KOPT-K1 (cell line): Measurements from ENCODE around the gene LINC00632.
A peak's percentile ranks its signal among the peaks of the same experiment; 100 is the strongest.
"Not testable (repeated sequence)": the region's sequence is repeated elsewhere in the genome, so short reads cannot be mapped to it uniquely, and the experiment has no call there.

Experiments used
- H3K27ac ChIP-seq: fragments of 200-600 bp; sonication (generic); 2 replicates; pipeline ENCODE4 v1.5.1; 2016; ENCODE audit warnings: antibody characterized with exemption, mild to moderate bottlenecking, low read depth, low read length; ENCODE audit not compliant: poor library complexity, severe bottlenecking
- H3K36me3 ChIP-seq: fragments of 200-600 bp; sonication (generic); 2 replicates; pipeline ENCODE4 v1.5.1; 2017; ENCODE audit warnings: antibody characterized with exemption, mild to moderate bottlenecking, low read length, moderate library complexity; ENCODE audit not compliant: insufficient read depth
- H3K9me3 ChIP-seq: fragments of 200-600 bp; sonication (generic); 2 replicates; pipeline ENCODE4 v1.5.1; 2017; ENCODE audit warnings: antibody characterized with exemption, low read length, mild to moderate bottlenecking; ENCODE audit not compliant: insufficient read depth, poor library complexity, severe bottlenecking

LINC00632 gene

DNA sequence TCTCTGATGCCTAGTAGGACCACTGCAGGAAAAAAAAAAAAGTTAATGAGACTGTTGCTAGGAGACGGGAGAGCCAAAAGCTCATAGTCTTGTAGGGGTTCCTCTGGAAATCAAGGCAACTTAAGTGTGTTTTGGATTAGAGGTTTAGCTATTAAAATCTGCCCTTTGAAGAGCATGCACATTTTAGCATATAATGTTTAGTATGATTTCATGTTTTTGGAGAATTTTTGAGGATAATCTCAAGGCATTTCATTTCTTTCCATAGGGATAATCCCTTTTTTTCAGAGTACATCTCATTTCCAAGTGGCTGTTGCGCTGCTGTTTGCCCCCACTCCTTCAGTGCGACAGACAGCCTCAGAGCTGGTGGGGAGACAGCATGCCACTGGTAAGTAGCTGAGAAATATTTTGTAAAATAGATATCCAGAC is at the start of gene LINC00632:
Gene LINC00632 (plus strand): TSS at position 339 of the 426 bp plus-strand sequence.
- no peaks in the 10 kb centered on the region for H3K36me3 ChIP-seq

DNA sequence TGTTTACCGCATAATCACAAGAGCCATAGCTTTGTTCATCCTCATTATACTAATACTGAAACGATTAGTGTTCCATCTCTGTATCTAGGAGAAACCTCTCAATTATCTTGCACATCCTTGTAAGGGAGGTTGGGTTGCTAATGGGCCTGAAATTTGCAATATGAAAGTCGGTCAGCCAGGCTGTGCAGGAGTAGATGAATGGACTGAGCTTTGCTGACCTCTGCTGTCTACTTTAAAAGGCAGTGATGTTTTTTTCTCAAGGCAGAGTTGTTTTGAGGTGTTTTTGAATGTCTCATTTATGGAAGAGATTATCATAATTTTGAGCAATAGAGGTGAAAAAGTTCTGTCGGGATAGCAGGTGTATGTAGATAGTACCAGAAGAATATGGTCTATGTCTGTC is 47.9 kb upstream of the LINC00632 start:
- Histone ChIP-seq H3K36me3 (no peaks in the 10 kb centered on the region), H3K27ac (no peak overlapping the region), H3K9me3 (no peaks in the 10 kb centered on the region)

More for the DNA sequence above, at the start of gene LINC00632:
- Histone ChIP-seq H3K9me3 (no peaks in the 10 kb centered on the region), H3K27ac (no peak within 1 kb of the TSS)

DNA sequence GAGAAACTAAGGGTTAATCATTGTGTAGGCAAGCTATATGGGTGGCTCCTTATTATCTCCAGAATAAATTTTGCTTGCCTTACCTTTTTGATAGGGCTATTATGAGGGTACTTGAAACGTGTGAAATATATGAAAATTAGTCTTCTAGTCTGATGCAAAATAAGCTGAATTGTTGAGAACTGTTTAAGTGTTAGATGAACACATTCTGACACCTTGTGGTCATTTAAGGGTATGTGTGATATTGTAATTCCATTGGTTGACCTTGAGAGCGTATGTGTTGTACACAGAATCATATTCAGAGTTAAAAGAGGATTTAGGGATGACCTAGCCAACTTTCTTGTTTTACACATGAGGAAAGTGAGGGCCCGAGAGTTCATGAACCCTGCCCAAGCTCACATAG is 44.6 kb upstream of the LINC00632 start:
- H3K36me3 ChIP-seq, result no peaks in the 10 kb centered on the region
- H3K9me3 ChIP-seq, result no peaks in the 10 kb centered on the region
- H3K27ac ChIP-seq, result no peak overlapping the region

DNA sequence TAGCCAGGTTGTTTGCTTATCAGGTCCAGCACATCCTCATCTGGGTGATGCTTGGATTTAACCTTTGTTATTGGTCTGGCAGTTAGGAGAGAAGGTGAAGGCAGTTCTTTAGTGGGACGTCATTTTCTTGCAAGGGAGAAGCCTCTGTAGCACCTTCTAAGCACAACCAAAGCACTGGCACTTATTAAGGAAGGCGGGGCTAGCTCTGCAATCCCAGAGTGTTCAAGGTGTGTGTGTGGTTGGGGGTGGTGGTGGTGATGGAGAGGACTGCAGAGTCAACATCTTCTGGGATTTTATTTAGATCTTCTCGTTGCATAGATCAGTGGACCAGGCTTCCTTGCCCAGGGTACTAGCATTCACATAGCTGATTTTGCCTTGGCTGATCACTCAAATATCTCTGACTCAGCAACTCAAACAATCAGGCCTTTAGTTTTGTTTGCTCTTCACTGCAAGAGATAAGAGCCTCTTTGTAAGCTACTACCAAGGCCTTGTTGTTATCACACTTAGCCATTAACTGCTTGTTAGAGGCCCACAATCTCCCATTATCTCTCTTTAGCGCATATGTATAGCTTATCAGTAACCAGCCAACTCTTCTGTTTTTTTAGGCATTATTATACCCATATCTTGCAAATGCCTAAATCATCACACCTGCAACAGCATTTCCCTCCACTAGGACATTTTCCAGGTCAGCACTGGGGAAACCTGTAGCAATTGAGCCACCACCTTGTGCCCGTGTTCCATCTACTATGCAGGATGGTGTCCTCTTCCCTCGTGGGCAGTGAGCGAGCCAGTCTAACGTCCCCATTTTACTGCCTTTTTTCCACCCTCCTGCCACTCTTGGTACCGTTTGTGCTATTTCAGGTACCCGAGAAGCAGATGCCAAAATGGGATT is 36.5 kb upstream of the LINC00632 start:
- no peak overlapping the region for H3K27ac ChIP-seq
- H3K36me3 ChIP-seq, result no peaks in the 10 kb centered on the region
- H3K9me3 ChIP-seq, result no peaks in the 10 kb centered on the region

GRCh38 chrX:140687706-140688105 is 21.9 kb upstream of the LINC00632 start:
- Histone ChIP-seq H3K36me3 (no peaks in the 10 kb centered on the region), H3K9me3 (no peaks in the 10 kb centered on the region), H3K27ac (no peak overlapping the region)

- not testable (repeated sequence) for H3K27ac ChIP-seq, H3K36me3 ChIP-seq
These were observed 18.0 kb upstream of the LINC00632 start for GRCh38 chrX:140691596-140691995.

GRCh38 chrX:140697618-140698017 is 11.9 kb upstream of the LINC00632 start:
- Histone ChIP-seq H3K9me3 (no peaks in the 10 kb centered on the region), H3K27ac (no peak overlapping the region), H3K36me3 (no peaks in the 10 kb centered on the region)

More at GRCh38 chrX:140691596-140691995, 18.0 kb upstream of the LINC00632 start:
- not testable (repeated sequence) for H3K9me3 ChIP-seq

GRCh38 chrX:140701480-140701879 is 8.1 kb upstream of the LINC00632 start:
- Histone ChIP-seq H3K9me3 (no peaks in the 10 kb centered on the region), H3K27ac (no peak overlapping the region), H3K36me3 (no peaks in the 10 kb centered on the region)

- Histone ChIP-seq H3K27ac (no peak overlapping the region), H3K36me3 (no peaks in the 10 kb centered on the region)
These were observed 1.2 kb downstream of the LINC00632 start for GRCh38 chrX:140710710-140711109.

DNA sequence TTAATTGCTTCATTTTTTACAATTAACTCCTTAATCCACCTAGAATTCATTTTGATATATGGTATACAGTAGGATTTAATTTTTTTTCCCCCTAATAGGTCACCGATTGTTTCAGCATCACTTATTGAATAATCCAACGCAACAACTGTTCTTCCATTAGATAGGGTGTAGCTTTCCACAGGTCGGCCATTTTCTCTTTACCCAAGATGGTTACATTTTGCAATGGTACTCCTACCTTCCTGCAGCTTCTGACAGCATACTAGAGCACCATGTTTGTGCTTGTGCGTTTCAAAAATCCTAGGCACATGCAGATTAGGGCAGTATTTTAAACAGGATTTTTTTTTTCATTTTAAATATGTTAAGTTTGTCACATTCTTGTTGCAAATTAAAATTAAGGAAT is 2.3 kb downstream of the LINC00632 start:
- Histone ChIP-seq H3K9me3 (no peaks in the 10 kb centered on the region), H3K36me3 (no peaks in the 10 kb centered on the region), H3K27ac (no peak overlapping the region)

More at GRCh38 chrX:140710710-140711109, 1.2 kb downstream of the LINC00632 start:
- no peaks in the 10 kb centered on the region for H3K9me3 ChIP-seq

DNA sequence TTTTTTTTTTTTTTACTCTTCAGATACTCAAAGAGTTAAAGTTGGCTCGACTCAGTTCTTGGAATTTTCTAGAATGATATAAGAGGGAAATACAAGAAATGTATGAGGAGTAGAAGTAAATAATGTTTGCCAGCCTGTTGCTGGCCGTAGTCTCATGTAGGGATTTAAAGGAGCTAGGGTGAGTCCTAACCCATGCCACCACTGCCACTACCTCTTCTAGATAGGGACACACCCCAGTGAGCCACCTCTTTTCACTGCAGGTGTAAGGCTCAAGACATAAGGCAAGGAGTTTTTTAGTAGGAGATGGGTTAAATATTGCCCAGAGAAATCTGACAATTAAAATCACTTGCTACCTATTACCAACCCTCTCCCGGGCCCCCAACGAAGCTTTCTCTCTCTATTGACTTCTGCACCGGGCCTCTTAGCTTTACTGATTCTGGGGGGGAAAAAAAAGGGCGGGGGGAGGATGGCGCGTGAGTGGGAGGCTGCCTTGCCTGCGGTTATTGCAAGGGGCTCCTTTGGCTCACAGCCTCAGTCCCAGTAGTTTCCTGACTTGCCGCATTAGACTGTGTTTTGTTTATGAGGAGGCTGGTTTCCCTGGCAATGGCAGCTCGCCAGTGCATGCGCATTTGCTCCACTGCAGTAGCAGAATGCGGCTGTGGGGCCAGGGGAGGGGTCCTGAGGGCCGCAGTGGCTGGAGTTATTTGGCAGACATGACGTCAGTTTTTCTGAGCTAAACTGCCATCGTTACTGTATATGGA is 3.0 kb downstream of the LINC00632 start:
- H3K27ac ChIP-seq, result peak overlapping the region; percentile 19
- H3K36me3 ChIP-seq, result no peaks in the 10 kb centered on the region
- no peaks in the 10 kb centered on the region for H3K9me3 ChIP-seq

DNA sequence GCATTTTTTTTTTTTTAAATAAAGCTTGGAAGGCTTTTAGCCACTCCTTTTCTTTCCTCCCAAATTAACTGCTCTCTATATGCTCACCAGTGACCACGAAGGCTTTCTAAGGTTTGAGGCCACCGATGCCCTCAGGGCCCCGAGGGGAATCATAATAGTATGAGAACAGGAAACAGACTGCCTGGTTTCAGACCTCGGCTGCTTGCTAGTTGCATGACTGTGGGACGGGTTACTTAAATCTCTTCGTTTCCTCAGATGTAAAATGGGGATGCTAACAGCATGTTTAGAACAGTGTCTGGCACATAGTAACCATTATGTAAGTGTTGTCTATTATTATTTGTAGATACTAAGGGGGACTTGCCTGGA is 3.6 kb downstream of the LINC00632 start:
- Histone ChIP-seq H3K27ac (peak overlapping the region; percentile 19), H3K36me3 (no peaks in the 10 kb centered on the region), H3K9me3 (no peaks in the 10 kb centered on the region)

DNA sequence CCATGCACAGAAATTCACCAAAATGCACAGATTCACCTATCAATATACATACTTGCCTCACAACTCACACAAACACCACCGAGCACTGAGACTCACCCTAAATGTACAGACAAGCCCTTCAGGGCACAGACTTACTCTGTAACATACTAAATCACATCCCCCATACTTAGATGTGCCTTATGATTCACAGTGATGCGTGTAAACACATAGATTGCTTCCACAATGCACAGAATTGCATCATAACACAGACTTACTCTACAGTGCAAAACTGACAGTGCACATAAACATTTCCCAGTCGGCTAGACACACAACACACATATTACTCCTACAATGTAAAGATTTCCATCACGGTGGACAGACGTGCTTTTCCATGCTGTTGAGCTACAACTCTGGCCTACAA is 6.2 kb downstream of the LINC00632 start:
- H3K36me3 ChIP-seq, result no peaks in the 10 kb centered on the region
- H3K27ac ChIP-seq, result no peak overlapping the region
- no peaks in the 10 kb centered on the region for H3K9me3 ChIP-seq

DNA sequence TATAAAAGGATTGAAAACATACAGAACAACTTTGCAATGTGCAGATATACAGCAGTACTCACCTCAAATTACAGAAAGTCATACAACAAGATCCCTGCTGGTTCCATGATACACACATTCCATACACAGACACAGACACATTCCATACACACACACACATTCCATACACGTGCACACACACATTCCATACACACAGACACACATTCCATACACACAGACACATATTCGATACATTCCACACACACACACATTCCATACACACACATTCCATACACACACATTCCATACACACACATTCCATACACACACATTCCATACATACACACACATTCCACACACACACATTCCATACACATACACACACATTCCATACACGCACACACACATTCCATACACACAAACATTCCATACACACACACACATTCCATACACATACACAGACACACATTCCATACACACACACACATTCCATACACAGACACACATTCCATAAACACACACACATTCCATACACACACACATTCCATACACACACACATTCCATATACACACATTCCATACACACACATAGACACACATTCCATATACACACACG is 13.7 kb downstream of the LINC00632 start:
- Histone ChIP-seq H3K9me3 (no peaks in the 10 kb centered on the region), H3K27ac (no peak overlapping the region), H3K36me3 (no peaks in the 10 kb centered on the region)

- Histone ChIP-seq H3K27ac (no peak overlapping the region), H3K9me3 (no peaks in the 10 kb centered on the region), H3K36me3 (no peaks in the 10 kb centered on the region)
These were observed 14.8 kb downstream of the LINC00632 start for GRCh38 chrX:140724309-140724708.
